Esophagus muscularis mucosa (tissue), 4 donors: ENCODE measurements around the gene LYPD3. TPM values are rescaled to one million over a fixed set of nuclear protein-coding genes. Genes with fewer than 3 reads are reported as not detected.
"Not testable (repeated sequence)": the region's sequence is repeated elsewhere in the genome, so short reads cannot be mapped to it uniquely, and the experiment has no call there.

ENCODE experiments used
- DNase-seq: peaks from one replicate; pipeline ENCODE4 v3.0.0-alpha.2; 2017; ENCODE audit errors: extremely low spot score
- H3K27ac ChIP-seq, 4 donors: fragments of 200-600 bp; sonication (generic); replicated peaks in 1 of 4; 1 replicate in 3 of 4; 2 replicates in 1 of 4; pipeline ENCODE4 v1.5.1; 2016 to 2019; ENCODE audit warnings: mild to moderate bottlenecking in 1 of 4
- H3K27me3 ChIP-seq, 4 donors: fragments of 200-600 bp; sonication (generic); one replicate each; pipeline versions ENCODE4 v1.5.1 to v1.6.0; 2016 to 2019
- H3K36me3 ChIP-seq, 4 donors: fragments of 200-600 bp; sonication (generic); one replicate each; pipeline ENCODE4 v1.5.1; 2016 to 2019
- H3K4me1 ChIP-seq, 4 donors: fragments of 200-600 bp; sonication (generic); one replicate each; pipeline ENCODE4 v1.5.1; 2016 to 2019
- H3K4me3 ChIP-seq, 4 donors: fragments of 200-600 bp; sonication (generic); 1 replicate in 2 of 4; 2 replicates in 2 of 4; pipeline ENCODE4 v1.5.1; 2016 to 2019; ENCODE audit warnings: mild to moderate bottlenecking in 4 of 4, moderate library complexity in 1 of 4
- H3K9me3 ChIP-seq, 4 donors: fragments of 200-600 bp; sonication (generic); 1 replicate in 3 of 4; 2 replicates in 1 of 4; pipeline ENCODE4 v1.5.1; 2016 to 2019
- CTCF ChIP-seq, 3 experiments: fragments of 200-600 bp in 2 of 3; fragments of 450-650 bp in 1 of 3; sonication (generic) in 2 of 3; IDR thresholded peaks; one replicate each; pipeline ENCODE4 v1.5.1; 2017 to 2019; ENCODE audit warnings: antibody characterized with exemption in 3 of 3, mild to moderate bottlenecking in 2 of 3, moderate library complexity in 1 of 3
- EP300 ChIP-seq: sonication (generic); formaldehyde crosslinking; IDR thresholded peaks from one replicate; pipeline ENCODE4 v1.6.1; 2017; ENCODE audit warnings: antibody characterized with exemption
- POLR2A ChIP-seq: fragments of 450-650 bp; IDR thresholded peaks from one replicate; pipeline ENCODE4 v1.6.1; 2017; ENCODE audit warnings: antibody characterized with exemption, moderate library complexity, mild to moderate bottlenecking, low read depth
- POLR2AphosphoS5 ChIP-seq, 2 donors: sonication (generic); formaldehyde crosslinking; IDR thresholded peaks; one replicate each; pipeline ENCODE4 v1.6.1; 2017; ENCODE audit warnings: antibody characterized with exemption in 2 of 2
- WGBS: methylation state at CpG from one replicate; pipeline ENCODE4 v1.1.5; 2018; 5-methylcytosine and 5-hydroxymethylcytosine counted together
- intact Hi-C: fragments of 100-400 bp; cut with DNase I; formaldehyde crosslinking; loops from one replicate; pipeline ENCODE4 v1.15.1; 2023
- total RNA-seq, 4 donors: library from RNA; depleted of rRNA; stranded (reverse); fragments of >200 nt; gene quantifications; one replicate each; pipeline versions ENCODE4 v1.1.0 to v1.2.1, GENCODE V29; 2016

The LYPD3 gene
- total RNA-seq, 4 donors from 2014 or later = 0.42 to 1.4 (median 0.84) TPM

GRCh38 chr19:43438291-43439031 is 26.9 kb downstream of the LYPD3 start:
- Histone ChIP-seq H3K36me3 (no peaks in the 10 kb centered on the region), H3K4me1 (peaks cover 0 to 15% (median 9%) of the 10 kb centered on the region in 4 donors), H3K4me3 (no peak overlapping the region), H3K9me3 (no peaks in the 10 kb centered on the region), H3K27me3 (peaks cover 0 to 6% (median 0%) of the 10 kb centered on the region in 4 donors), H3K27ac (peak overlapping the region in 2 of 4 donors; percentile 14 to 37)
- no peak for TF ChIP-seq POLR2A
- peak; percentile 62 to 87 for TF ChIP-seq POLR2AphosphoS5 (IDR thresholded peaks at IDR 0.05)
- no peak for TF ChIP-seq CTCF (IDR thresholded peaks at IDR 0.05)
- 26% methylated on average over 9 of the region's 9 CpGs for WGBS
- DNase-seq = peak; percentile 95
- intact Hi-C loops = no loop called here

- intact Hi-C loops = no loop called here
- peaks cover 0 to 15% (median 9%) of the 10 kb centered on the region in 4 donors for H3K4me1 ChIP-seq
These were observed 27.7 kb downstream of the LYPD3 start for GRCh38 chr19:43437712-43438111.

GRCh38 chr19:43437284-43437683 is 28.1 kb downstream of the LYPD3 start:
- H3K27ac ChIP-seq, H3K4me3 ChIP-seq, intact Hi-C loops, DNase-seq, H3K36me3 ChIP-seq, H3K9me3 ChIP-seq, H3K27me3 ChIP-seq: not testable (repeated sequence)
- peaks cover 0 to 15% (median 9%) of the 10 kb centered on the region in 4 donors for H3K4me1 ChIP-seq
- WGBS = 91% methylated on average over 11 of the region's 11 CpGs

More at GRCh38 chr19:43437712-43438111, 27.7 kb downstream of the LYPD3 start:
- whole genome bisulfite sequencing = 93% methylated on average over 6 of the region's 6 CpGs
- no peaks in the 10 kb centered on the region for H3K9me3 ChIP-seq
- H3K36me3 ChIP-seq = no peaks in the 10 kb centered on the region
- H3K4me3 ChIP-seq = no peak overlapping the region
- DNase-seq = no peak
- TF ChIP-seq CTCF (IDR thresholded peaks at IDR 0.05) (no peak), POLR2AphosphoS5 (IDR thresholded peaks at IDR 0.05) (no peak), POLR2A (no peak), EP300 (no peak)
- H3K27ac ChIP-seq = no peak overlapping the region
- peaks cover 0 to 6% (median 0%) of the 10 kb centered on the region in 4 donors for H3K27me3 ChIP-seq

GRCh38 chr19:43435775-43436174 is 29.6 kb downstream of the LYPD3 start:
- Histone ChIP-seq H3K9me3 (no peaks in the 10 kb centered on the region), H3K36me3 (no peaks in the 10 kb centered on the region), H3K4me3 (no peak overlapping the region), H3K27me3 (peaks cover 0 to 6% (median 0%) of the 10 kb centered on the region in 4 donors), H3K27ac (no peak overlapping the region), H3K4me1 (peaks cover 0 to 15% (median 9%) of the 10 kb centered on the region in 4 donors)
- DNase-seq = no peak
- 75% methylated on average over 3 of the region's 3 CpGs for WGBS
- intact Hi-C loops = no loop called here
- TF ChIP-seq POLR2A = no peak
- TF ChIP-seq POLR2AphosphoS5 (IDR thresholded peaks at IDR 0.05) = no peak
- TF ChIP-seq CTCF (IDR thresholded peaks at IDR 0.05) = no peak
- TF ChIP-seq EP300 = no peak

- peaks cover 2 to 21% (median 8%) of the 10 kb centered on the region in 4 donors for H3K4me1 ChIP-seq
- DNase-seq = no peak
- WGBS = 80% methylated on average over 6 of the region's 6 CpGs
- no peak for TF ChIP-seq POLR2AphosphoS5 (IDR thresholded peaks at IDR 0.05)
- TF ChIP-seq CTCF (IDR thresholded peaks at IDR 0.05) = no peak
- TF ChIP-seq POLR2A = no peak
- no peak for TF ChIP-seq EP300
- H3K4me3 ChIP-seq = no peak overlapping the region
- no peak overlapping the region for H3K27ac ChIP-seq
- intact Hi-C loops = no loop called here
- H3K36me3 ChIP-seq = no peaks in the 10 kb centered on the region
- peaks cover 0 to 6% (median 0%) of the 10 kb centered on the region in 4 donors for H3K27me3 ChIP-seq
- H3K9me3 ChIP-seq = no peaks in the 10 kb centered on the region
These were observed 31.7 kb downstream of the LYPD3 start for GRCh38 chr19:43433689-43434088.
